A549 treated with AZD9567 at 1 μM for 4 hours (cell line): ENCODE measurements around the gene ANKRD36. TPM values are rescaled to one million over a fixed set of nuclear protein-coding genes. Genes with fewer than 3 reads are reported as not detected.

Experiments used
- total RNA-seq: library from RNA; stranded (reverse); fragments of 200-300 nt; extraction: Qiagen RNA extraction; gene quantifications from 5 replicates; pipeline ENCODE4 v1.2.3, GENCODE V29; 2022; ENCODE audit not compliant: insufficient read depth

Gene ANKRD36
- 4.2 to 8.0 TPM (median 7.1 TPM) in 5 replicates for total RNA-seq

GRCh38 chr2:97113050-97113881 is at the start of gene ANKRD36:
ANKRD36 (plus strand) TSS chr2:97113153; CDS start chr2:97113740, 587 bp downstream.

GRCh38 chr2:97094772-97095611 is 18.0 kb upstream of the ANKRD36 start, which contains the start of gene FAHD2B:
FAHD2B (minus strand) TSS chr2:97094882; CDS start chr2:97091706, 3,176 bp downstream.

Other genes starting within 250 kb of the ANKRD36 start
- gene SEMA4C, start 243.1 kb upstream of the ANKRD36 start, total RNA-seq = 12.0 to 21.6 TPM (median 19.0 TPM) in 5 replicates
- not detected in 5 replicates for gene FAM178B, start 126.6 kb upstream of the ANKRD36 start, total RNA-seq
- 7.2 to 13.5 TPM (median 12.2 TPM) in 5 replicates for gene FAHD2B, start 18.3 kb upstream of the ANKRD36 start, total RNA-seq